Ammon's horn (tissue), 1 donor: ENCODE data around the gene SASH1.

Source experiments
- DNase-seq: peaks from one replicate; pipeline ENCODE4 v3.0.0-alpha.2; 2016; ENCODE audit warnings: low spot score

Gene SASH1

GRCh38 chr6:148521586-148521985, 178.9 kb downstream of the SASH1 start:
- DNase-seq, result no peak

- no peak for DNase-seq
Observed at GRCh38 chr6:148523048-148523447, 180.4 kb downstream of the SASH1 start.

GRCh38 chr6:148523551-148523950, 180.9 kb downstream of the SASH1 start:
- no peak for DNase-seq

GRCh38 chr6:148524471-148524882, 181.8 kb downstream of the SASH1 start:
- no peak for DNase-seq

- DNase-seq, result no peak
Observed at GRCh38 chr6:148524976-148525375, 182.3 kb downstream of the SASH1 start.

GRCh38 chr6:148525453-148525852, 182.8 kb downstream of the SASH1 start:
- DNase-seq, result no peak

GRCh38 chr6:148526145-148526544, 183.5 kb downstream of the SASH1 start:
- no peak for DNase-seq

GRCh38 chr6:148528292-148528691, 185.7 kb downstream of the SASH1 start:
- peak; percentile 76 for DNase-seq

- peak; percentile 74 for DNase-seq
Observed at GRCh38 chr6:148529010-148529409, 186.4 kb downstream of the SASH1 start.

GRCh38 chr6:148530394-148530953, 187.8 kb downstream of the SASH1 start:
- peak; percentile 60 for DNase-seq

- DNase-seq, result no peak
Observed at GRCh38 chr6:148530976-148531375, 188.3 kb downstream of the SASH1 start.

GRCh38 chr6:148532698-148533097, 190.1 kb downstream of the SASH1 start:
- DNase-seq, result no peak

GRCh38 chr6:148533309-148534107, 190.9 kb downstream of the SASH1 start:
- no peak for DNase-seq

- no peak for DNase-seq
Observed at GRCh38 chr6:148534871-148535270, 192.2 kb downstream of the SASH1 start.

GRCh38 chr6:148535381-148535780, 192.7 kb downstream of the SASH1 start:
- DNase-seq, result no peak

- peak; percentile 72 for DNase-seq
Observed at GRCh38 chr6:148535976-148536375, 193.3 kb downstream of the SASH1 start.

GRCh38 chr6:148538261-148539190, 195.9 kb downstream of the SASH1 start:
- peak; percentile 66 for DNase-seq

- no peak for DNase-seq
Observed at GRCh38 chr6:148543540-148543939, 200.9 kb downstream of the SASH1 start.

- no peak for DNase-seq
Observed at GRCh38 chr6:148544421-148544820, 201.8 kb downstream of the SASH1 start.

- no peak for DNase-seq
Observed at GRCh38 chr6:148545901-148546300, 203.3 kb downstream of the SASH1 start.

GRCh38 chr6:148547110-148547509, 204.5 kb downstream of the SASH1 start:
- peak; percentile 55 for DNase-seq

GRCh38 chr6:148548065-148548748, 205.6 kb downstream of the SASH1 start:
- peak; percentile 54 for DNase-seq
